ENCODE results near the gene RPRD1B. TPM values are rescaled to one million over a fixed set of nuclear protein-coding genes. Genes with fewer than 3 reads are reported as not detected.

The RPRD1B gene
- polyA plus RNA-seq, 1 of the 3 experiments (the other 2 are of a cell fraction): 11.8 TPM

GRCh38 chr20:37984018-37984785, 49.3 kb upstream of the RPRD1B start (continued):
- TF ChIP-seq CTCF (IDR thresholded peaks at IDR 0.05) (no peak), TAF1 (IDR thresholded peaks at IDR 0.05; ENCODE audit: borderline replicate concordance, low read depth, low read length) (no peak), ELF1 (IDR thresholded peaks at IDR 0.05) (no peak), RAD21 (IDR thresholded peaks at IDR 0.05; ENCODE audit: low read length) (no peak), MEF2A (IDR thresholded peaks at IDR 0.05; ENCODE audit: borderline replicate concordance, low read depth) (no peak), TCF12 (IDR thresholded peaks at IDR 0.05) (no peak), PBX3 (IDR thresholded peaks at IDR 0.05) (no peak), FOXJ3 (CRISPR knock-in tag; IDR thresholded peaks at IDR 0.05) (no peak), RFX5 (IDR thresholded peaks at IDR 0.05; ENCODE audit: low read length) (no peak), SIN3A (IDR thresholded peaks at IDR 0.05; ENCODE audit: borderline replicate concordance, low read depth, low read length) (no peak), RCOR1 (IDR thresholded peaks at IDR 0.05; ENCODE audit: low read length) (0 out of 2 replicates have a peak, but pooled peaks have one; percentile 9)
- TF ChIP-seq, protein P1, sequence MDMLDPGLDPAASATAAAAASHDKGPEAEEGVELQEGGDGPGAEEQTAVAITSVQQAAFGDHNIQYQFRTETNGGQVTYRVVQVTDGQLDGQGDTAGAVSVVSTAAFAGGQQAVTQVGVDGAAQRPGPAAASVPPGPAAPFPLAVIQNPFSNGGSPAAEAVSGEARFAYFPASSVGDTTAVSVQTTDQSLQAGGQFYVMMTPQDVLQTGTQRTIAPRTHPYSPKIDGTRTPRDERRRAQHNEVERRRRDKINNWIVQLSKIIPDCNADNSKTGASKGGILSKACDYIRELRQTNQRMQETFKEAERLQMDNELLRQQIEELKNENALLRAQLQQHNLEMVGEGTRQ (IDR thresholded peaks at IDR 0.05; ENCODE audit: borderline replicate concordance, low read depth, low read length): no peak

- H3K9me3 ChIP-seq: no peaks in the 10 kb centered on the region
- no peak overlapping the region for H3K4me3 ChIP-seq (ENCODE audit: low read depth in 2 of 2, low read length in 1 of 2)
- WGBS (ENCODE audit: low lambda C conversion rate): 93% methylated on average over 9 of the region's 9 CpGs
- H3K9ac ChIP-seq: no peak overlapping the region
- no peak overlapping the region for H3K4me2 ChIP-seq
- H3K4me1 ChIP-seq (ENCODE audit: control insufficient read depth in 1 of 2, insufficient read depth in 2 of 2, low read depth in 1 of 2, low read length in 1 of 2): peaks cover 0 to 72% of the 10 kb centered on the region in 2 experiments; a peak in 2 of 4 replicates
- no peaks in the 10 kb centered on the region for H3K9me2 ChIP-seq
- H3F3A ChIP-seq (replicated peaks; ENCODE audit: insufficient read depth): no peaks in the 10 kb centered on the region
- H3K36me3 ChIP-seq (replicated peaks in 1 of 2; ENCODE audit: control insufficient read depth in 1 of 2, insufficient read depth in 2 of 2, low read length in 1 of 2): peaks cover 13 to 24% of the 10 kb centered on the region in 2 experiments
- H3K27ac ChIP-seq (ENCODE audit: low read depth in 2 of 2, low read length in 1 of 2): peak overlapping the region in 1 of 2 experiments; percentile 99; a peak in 2 of 4 replicates
- H3K79me2 ChIP-seq (ENCODE audit: insufficient read depth): no peaks in the 10 kb centered on the region
- CTCF ChIA-PET: interaction anchor here (0.9 to 3.7 kb wide), 7 partner anchors 32 to 423 kb away, joined by 3 to 19 read pairs (median 5); partner anchors contain the start of gene VSTM2L
- TF ChIP-seq RFX5 (IDR thresholded peaks at IDR 0.05; ENCODE audit: low read length) (no peak), SMC3 (IDR thresholded peaks at IDR 0.05; ENCODE audit: low read depth, low read length) (no peak), RCOR1 (IDR thresholded peaks at IDR 0.05; ENCODE audit: low read length) (no peak), MXI1 (IDR thresholded peaks at IDR 0.05; ENCODE audit: low read depth, low read length) (no peak)
- no peak overlapping the region for H2AFZ ChIP-seq (ENCODE audit: low read depth)
- H3K27me3 ChIP-seq (ENCODE audit: insufficient read depth): no peaks in the 10 kb centered on the region
- POLR2A ChIA-PET: interaction anchor here (1.5 to 2.5 kb wide), 2 partner anchors 63 to 71 kb away, joined by 3 to 12 read pairs; no protein-coding TSS in a partner anchor
- H4K20me1 ChIP-seq (ENCODE audit: insufficient read depth): no peaks in the 10 kb centered on the region
- DNase-seq: no peak
Observed at GRCh38 chr20:37986044-37986858, 47.3 kb upstream of the RPRD1B start.
